Mucosa of descending colon (tissue), 3 donors: ENCODE data around the gene HES2. TPM values are rescaled to one million over a fixed set of nuclear protein-coding genes. Genes with fewer than 3 reads are reported as not detected.

Source experiments
- ATAC-seq: fragments of 200-7000 bp; cut with Tn5 transposase; one replicate; pipeline ENCODE4 v1.9.1; 2020; ENCODE audit warnings: mild to moderate bottlenecking, moderate library complexity
- DNase-seq, 3 donors: peaks; one replicate each; pipeline ENCODE4 v3.0.0-alpha.2; 2020
- H3K36me3 ChIP-seq: fragments of 200-600 bp; one replicate; pipeline ENCODE4 v1.8.0; 2021; ENCODE audit warnings: low read depth, mild to moderate bottlenecking
- H3K4me1 ChIP-seq: fragments of 200-600 bp; one replicate; pipeline ENCODE4 v1.8.0; 2021; ENCODE audit warnings: low read depth, mild to moderate bottlenecking
- H3K4me3 ChIP-seq: fragments of 200-600 bp; one replicate; pipeline ENCODE4 v1.8.0; 2021; ENCODE audit warnings: mild to moderate bottlenecking
- H3K9me3 ChIP-seq: fragments of 200-600 bp; one replicate; pipeline ENCODE4 v1.8.0; 2021; ENCODE audit warnings: mild to moderate bottlenecking
- CTCF ChIP-seq: fragments of 200-600 bp; IDR thresholded peaks from one replicate; pipeline ENCODE4 v1.8.0; 2022; ENCODE audit warnings: antibody characterized with exemption, mild to moderate bottlenecking
- intact Hi-C, 2 donors: fragments of 100-400 bp; cut with DNase I in 1 of 2; cut with micrococcal nuclease in 1 of 2; formaldehyde crosslinking; loops; one replicate each; pipeline versions ENCODE4 v1.11.0 to v1.11.1; 2022; cut with DNase I, micrococcal nuclease
- total RNA-seq, 3 donors: library from RNA; stranded (reverse); fragmentation: NEBNext Ultra II Directional in 2 of 3; extraction: Animal tissue kit (Norgen Biotek cat#: 25700) in 2 of 3; gene quantifications; one replicate each; pipeline versions ENCODE4 v1.2.1 to v1.2.4, GENCODE V29; 2021 to 2023
- donor health status: DM: no; HTN: no; CAD: no; lungs with moderate emphysema.
- donor health status: DM: no; HTN: no; CAD: no.
- donor health status: DM: no; HTN: yes; CAD: no.

HES2 gene
- total RNA-seq, 3 donors from 2014 or later, result 8.6 to 23.0 (median 22.4) TPM

GRCh38 chr1:6462412-6463119, 42.8 kb upstream of the HES2 start:
- Histone ChIP-seq H3K4me1 (no peaks in the 10 kb centered on the region), H3K4me3 (no peak overlapping the region), H3K9me3 (no peaks in the 10 kb centered on the region), H3K36me3 (no peaks in the 10 kb centered on the region)
- no peak for DNase-seq
- intact Hi-C loops, result no loop called here
- no peak for TF ChIP-seq CTCF
- ATAC-seq, result no peak

GRCh38 chr1:6461538-6462411, 42.1 kb upstream of the HES2 start:
- Histone ChIP-seq H3K36me3 (no peaks in the 10 kb centered on the region), H3K4me3 (no peak overlapping the region), H3K9me3 (no peaks in the 10 kb centered on the region), H3K4me1 (no peaks in the 10 kb centered on the region)
- no peak for TF ChIP-seq CTCF
- no peak for ATAC-seq
- intact Hi-C loops, result no loop called here
- DNase-seq, result peak in 1 of 3 donors; percentile 53

GRCh38 chr1:6461051-6461530, 41.4 kb upstream of the HES2 start:
- H3K4me1 ChIP-seq, result no peaks in the 10 kb centered on the region
- no peak for ATAC-seq
- peak in 1 of 3 donors; percentile 49 for DNase-seq
- TF ChIP-seq CTCF, result no peak
- H3K36me3 ChIP-seq, result no peaks in the 10 kb centered on the region
- H3K9me3 ChIP-seq, result no peaks in the 10 kb centered on the region
- intact Hi-C loops, result no loop called here
- H3K4me3 ChIP-seq, result no peak overlapping the region

- no peak overlapping the region for H3K4me3 ChIP-seq
- DNase-seq (peak in 2 of 3 donors; percentile 67 to 78), ATAC-seq (peak; percentile 60)
- H3K36me3 ChIP-seq, result no peaks in the 10 kb centered on the region
- no peaks in the 10 kb centered on the region for H3K9me3 ChIP-seq
- TF ChIP-seq CTCF, result no peak
- H3K4me1 ChIP-seq, result no peaks in the 10 kb centered on the region
- intact Hi-C loops, result no loop called here
Observed at GRCh38 chr1:6460301-6461050, 40.8 kb upstream of the HES2 start.

GRCh38 chr1:6459850-6460265, 40.1 kb upstream of the HES2 start:
- DNase-seq, result peak in 2 of 3 donors; percentile 44 to 60
- TF ChIP-seq CTCF, result no peak
- peak; percentile 7 for ATAC-seq
- Histone ChIP-seq H3K9me3 (no peaks in the 10 kb centered on the region), H3K36me3 (no peaks in the 10 kb centered on the region), H3K4me3 (no peak overlapping the region), H3K4me1 (no peaks in the 10 kb centered on the region)
- intact Hi-C loops, result no loop called here
